Sigmoid colon (tissue), 4 donors: Measurements from ENCODE around the gene CDK15.

ENCODE experiments used
- CTCF ChIP-seq, 4 experiments: fragments of 450-650 bp in 3 of 4; fragments of 200-600 bp in 1 of 4; IDR thresholded peaks; one replicate each; pipeline ENCODE4 v1.5.1; 2016 to 2019; ENCODE audit warnings: antibody characterized with exemption in 4 of 4, mild to moderate bottlenecking in 3 of 4, moderate library complexity in 2 of 4
- EP300 ChIP-seq, 4 donors: sonication (generic); formaldehyde crosslinking; IDR thresholded peaks; one replicate each; pipeline ENCODE4 v1.6.1; 2017; ENCODE audit warnings: antibody characterized with exemption in 4 of 4
- POLR2A ChIP-seq, 2 donors: fragments of 450-650 bp; IDR thresholded peaks; one replicate each; pipeline ENCODE4 v1.6.1; 2016; ENCODE audit warnings: antibody characterized with exemption in 2 of 2, mild to moderate bottlenecking in 2 of 2, moderate library complexity in 2 of 2
- POLR2AphosphoS5 ChIP-seq, 4 donors: sonication (generic); formaldehyde crosslinking; IDR thresholded peaks; one replicate each; pipeline ENCODE4 v1.6.1; 2017; ENCODE audit warnings: antibody characterized with exemption in 4 of 4

GRCh38 chr2:201786471-201786870, 19.9 kb upstream of the CDK15 start:
- TF ChIP-seq EP300 (IDR thresholded peaks at IDR 0.05) (no peak), CTCF (IDR thresholded peaks at IDR 0.05) (no peak), POLR2A (IDR thresholded peaks at IDR 0.05) (no peak), POLR2AphosphoS5 (IDR thresholded peaks at IDR 0.05) (no peak)
